ENCODE data around the gene COPB1.

Gene COPB1

DNA sequence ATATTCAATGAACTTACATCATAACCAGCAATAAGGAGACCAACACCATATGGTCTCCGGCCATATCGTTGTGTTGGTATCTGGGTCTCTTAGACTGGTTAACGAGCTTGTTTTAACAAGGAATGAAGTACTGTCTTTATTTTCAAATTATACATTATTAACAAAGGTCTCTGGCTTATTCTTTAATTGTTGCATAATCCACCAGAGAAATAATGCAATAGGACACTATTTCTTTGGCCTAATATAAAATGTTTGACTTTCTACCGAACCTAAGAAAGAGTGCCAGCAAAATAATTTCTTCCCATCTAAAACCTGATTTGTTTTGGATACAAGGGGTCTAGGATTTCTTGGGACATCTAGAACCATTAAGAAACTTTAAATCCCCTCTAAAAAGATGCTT is 14.2 kb upstream of the COPB1 start:
- DNase-seq: no peak

DNA sequence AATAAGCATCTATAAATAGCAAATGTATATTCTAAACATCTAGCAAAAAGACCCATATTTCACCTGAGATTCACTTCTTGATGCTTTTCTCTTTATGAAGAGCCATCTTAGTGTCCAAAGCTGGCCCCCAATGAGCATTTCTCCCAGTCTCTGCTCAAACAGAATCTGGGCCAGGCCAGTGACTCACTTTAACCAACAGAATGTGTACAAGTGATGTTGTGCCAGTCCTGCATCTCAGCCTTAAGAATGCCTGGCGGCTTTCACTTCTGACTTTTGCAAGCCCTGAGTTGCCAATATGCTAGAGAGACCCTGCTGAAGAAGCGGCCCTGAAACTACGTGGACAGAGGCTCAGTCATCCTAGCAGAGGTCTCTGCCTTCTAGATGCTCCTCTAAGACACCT is 6.9 kb upstream of the COPB1 start:
- DNase-seq: no peak

DNA sequence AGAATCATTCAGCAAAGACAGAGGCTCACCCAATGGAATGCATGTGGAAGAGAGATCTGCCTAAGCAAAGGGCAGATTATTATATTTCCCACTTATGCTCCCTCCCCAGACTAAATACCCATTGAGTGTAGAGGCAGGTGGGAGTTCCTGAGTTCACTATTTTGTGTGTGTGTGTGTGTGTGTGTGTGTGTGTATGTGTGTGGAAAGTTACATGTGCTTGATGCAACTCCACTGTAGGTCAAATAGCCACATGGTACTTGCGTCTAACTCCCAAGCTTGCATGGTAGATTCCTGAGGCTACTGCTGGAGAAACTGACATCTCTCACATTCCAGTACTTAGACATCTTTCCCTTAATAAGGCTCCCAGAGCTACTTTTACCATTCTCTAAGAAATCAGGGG is 3.4 kb upstream of the COPB1 start:
- DNase-seq: no peak

DNA sequence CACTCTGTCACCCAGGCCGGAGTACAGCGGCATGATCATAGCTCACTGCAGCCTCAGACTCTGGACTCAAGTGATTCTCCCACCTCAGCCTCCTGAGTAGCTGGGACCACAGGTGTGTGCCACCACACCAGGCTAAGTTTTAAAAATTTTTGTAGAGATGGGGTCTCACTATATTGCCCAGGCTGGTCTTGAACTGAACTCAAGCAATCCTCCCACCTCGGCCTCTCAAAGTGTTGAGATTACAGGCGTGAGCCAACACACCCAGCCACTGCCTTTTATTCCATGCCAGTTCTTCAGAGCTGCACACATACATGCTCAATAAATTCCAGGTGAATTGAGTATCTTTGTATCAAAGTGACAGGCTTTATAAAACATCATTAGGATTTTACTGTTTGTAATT is 2.4 kb upstream of the COPB1 start:
- DNase-seq: no peak

DNA sequence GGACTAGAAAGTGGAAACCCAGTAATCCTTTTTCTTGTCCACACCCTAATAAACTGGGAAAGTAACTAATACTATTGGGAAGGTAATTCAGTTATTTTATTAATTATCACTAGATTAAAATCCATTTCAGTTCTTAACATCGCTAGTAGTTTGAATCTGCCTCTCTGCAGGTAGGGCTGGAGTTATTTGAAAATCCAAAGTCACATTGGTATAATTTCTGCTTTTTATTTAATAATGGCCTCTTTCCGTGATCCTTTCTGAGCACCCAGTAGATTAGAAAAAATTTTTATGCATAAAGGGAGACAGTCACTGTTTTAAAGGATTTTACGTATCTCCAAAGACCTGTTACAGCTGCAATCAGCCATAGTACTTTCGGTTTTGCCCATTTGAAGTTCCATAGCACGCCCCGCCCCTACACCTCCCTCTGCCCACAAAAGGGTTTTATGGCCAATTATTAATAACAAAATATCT is 605 bp upstream of the COPB1 start:
- peak; percentile 38 to 50 for DNase-seq

DNA sequence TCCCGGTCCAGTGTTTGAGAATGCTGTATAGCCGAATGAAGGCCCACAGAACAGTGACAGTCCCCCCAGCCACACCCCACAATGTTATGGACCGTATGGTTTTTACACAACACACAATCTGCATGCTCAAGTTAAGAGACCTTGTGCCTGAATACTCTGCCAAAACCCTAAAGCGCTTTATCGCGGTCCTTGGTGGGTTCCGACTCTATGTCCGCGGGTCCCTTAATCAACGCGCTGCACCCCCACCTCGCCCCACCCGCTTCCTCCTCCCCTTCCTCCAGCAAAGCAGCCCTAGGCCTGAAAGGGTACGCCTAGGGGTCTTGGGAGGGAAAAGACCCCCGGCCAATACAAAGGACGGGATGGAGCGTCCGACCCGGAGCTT is 442 bp downstream of the COPB1 start:
- DNase-seq: peak; percentile 3 to 28

DNA sequence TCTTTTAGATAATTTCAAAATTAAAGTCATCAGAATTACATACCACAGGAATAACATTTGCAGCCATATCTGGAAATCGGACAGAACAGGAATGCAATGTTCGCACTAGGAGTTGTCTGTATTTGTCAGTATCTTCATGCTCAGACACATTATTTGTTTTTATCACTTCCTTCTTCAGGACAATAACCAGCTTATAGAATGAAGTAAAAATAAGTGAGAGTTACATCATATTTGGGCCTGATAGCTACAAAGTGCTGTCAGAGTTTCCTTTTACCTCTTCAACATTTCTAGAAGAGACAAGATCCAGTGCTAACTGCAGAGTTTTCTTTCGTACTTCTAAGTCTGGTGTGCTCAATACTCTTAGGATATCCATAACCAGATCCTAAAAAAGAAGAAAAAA is 18.9 kb downstream of the COPB1 start:
- no peak for DNase-seq

DNA sequence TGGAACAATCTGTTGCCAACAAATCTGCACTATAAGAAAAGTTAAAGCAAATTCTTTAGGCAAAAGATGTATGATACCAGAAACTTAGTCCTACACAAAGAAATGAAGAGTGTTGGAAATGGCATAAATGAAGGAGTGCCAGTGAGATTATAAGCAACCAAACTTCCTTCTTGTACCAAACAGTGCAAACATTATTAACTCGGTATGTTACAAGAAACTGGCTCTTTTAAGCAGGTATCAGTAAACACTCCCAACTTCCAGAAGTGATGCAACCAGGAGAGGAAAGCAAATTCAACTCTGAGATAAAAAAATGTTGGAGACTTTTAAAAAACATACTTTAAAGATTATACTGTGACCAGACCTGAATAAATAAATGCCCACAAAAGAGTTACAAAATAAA is 28.5 kb downstream of the COPB1 start:
- DNase-seq: no peak

DNA sequence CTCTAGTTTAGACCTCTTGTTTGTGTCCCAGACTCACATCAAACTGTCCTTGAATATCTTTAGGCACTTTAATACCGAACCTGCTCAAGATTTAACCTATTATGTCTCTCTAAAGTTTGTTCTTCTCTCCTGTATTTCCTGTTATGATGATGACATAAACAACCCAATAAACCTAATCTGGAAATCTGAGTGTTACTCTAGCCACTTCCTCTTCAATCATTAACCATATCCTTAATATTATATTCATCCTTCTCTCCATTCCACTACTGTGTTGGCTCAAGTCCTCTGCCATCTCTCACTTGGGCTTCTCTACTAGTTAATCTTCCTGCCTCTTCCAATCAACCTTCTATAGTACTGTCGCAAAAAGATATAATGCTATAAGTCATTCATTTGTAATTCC is 36.0 kb downstream of the COPB1 start:
- no peak for DNase-seq

DNA sequence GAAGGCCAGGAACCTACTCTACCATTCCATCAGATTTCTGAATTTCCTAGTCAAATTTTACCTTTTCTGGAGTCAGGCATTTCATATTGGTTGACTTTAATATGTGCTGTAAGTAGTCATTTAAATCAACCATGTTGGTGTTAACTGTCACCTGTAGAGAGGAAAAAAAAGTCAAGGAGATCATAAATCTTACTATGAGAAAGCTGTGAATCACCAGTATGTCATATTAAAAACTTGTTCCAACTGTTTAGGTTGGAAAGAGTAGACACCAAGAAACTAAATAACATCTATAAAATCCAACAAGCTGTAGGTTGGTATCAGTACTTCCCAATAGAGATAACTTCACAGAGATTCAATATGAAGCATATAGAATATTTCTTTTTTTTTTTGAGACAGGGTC is 39.5 kb downstream of the COPB1 start:
- DNase-seq: no peak

DNA sequence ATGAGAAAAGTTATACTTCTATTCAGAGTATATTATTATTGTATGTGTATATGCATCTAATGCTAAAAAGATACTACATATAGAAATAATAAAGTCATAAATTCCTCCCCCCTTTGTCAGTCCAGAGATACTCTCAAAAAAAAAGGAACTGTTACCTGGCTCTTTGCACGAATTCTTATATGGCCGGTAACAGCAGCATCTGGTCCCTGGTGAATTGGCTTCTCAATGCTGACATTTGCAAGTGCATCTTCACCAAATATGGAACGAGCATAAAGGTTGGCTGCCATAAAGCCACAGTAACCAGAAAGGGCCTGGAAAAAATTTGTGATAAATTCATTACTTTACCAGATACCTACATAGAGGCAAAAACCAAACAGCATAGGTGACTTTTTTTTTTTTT is 41.2 kb downstream of the COPB1 start:
- no peak for DNase-seq

DNA sequence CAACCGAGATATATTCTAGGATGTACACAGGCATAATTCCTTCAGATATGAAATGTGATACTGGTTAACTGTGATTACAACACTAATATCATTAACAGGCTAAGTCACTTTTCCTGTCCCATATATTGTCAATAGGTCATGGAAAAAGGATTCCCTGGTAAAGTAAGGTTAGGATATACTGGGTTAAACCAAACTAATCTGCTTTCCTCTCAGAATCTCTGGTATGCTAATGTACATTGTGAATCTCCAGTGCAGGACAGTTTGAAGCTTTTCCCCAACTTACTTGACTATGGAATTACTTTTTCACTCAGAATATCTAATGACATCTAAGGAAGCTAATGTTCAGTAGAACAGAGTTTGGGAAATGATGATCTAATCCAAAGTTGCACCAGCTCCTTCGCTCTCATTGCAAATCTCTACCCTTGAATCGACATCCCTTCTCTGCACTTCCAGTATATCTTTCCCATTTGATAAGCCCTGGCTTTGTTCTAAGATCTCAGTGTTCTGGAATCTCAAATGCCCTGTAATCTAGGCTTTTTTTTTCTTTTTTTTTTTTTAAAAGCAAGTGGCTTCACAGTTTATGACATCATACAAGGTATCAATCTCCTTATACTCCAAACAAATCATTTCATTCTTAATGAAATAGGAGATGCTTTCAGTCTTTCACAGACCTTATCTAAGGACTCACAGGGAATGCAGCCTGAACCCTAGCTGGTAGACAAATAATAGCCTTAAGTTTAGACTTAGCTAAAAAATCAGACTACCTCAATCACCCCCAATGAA is 43.8 kb downstream of the COPB1 start:
- DNase-seq: no peak

DNA sequence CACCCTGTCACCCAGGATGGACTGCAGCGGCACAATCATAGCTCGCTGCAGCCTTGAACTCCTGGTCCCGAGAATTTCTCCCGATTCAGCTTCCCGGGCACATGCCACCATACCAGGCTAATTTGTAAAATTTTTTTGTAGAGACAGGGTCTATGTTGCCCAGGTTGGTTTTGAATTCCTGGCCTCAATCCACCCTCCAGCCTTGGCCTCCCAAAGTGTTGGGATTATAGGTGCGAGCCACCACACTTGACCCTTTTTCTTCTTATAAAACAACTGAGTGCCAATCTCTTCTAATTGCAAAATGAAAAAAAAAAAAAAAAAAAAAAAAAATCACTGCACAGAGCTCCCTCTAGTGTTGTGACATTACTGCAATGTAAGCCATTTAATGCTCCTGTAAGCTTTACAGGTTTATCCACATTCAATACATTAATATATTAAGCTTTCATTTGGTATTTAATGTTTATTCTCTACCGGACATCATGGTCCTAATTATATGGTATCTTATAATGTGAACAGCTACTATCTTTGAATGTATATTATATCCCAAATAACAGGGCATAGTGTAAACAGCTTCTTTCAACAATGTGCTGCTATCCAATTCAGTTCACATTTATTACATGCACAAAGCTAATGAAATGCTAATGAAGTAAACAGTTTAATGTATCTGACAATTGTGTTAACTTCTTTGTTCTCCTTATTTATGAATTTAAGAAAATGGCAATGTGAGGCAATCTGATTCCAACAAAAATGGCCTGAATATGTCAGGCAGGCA is 44.6 kb downstream of the COPB1 start:
- DNase-seq: peak; percentile 3 to 51

DNA sequence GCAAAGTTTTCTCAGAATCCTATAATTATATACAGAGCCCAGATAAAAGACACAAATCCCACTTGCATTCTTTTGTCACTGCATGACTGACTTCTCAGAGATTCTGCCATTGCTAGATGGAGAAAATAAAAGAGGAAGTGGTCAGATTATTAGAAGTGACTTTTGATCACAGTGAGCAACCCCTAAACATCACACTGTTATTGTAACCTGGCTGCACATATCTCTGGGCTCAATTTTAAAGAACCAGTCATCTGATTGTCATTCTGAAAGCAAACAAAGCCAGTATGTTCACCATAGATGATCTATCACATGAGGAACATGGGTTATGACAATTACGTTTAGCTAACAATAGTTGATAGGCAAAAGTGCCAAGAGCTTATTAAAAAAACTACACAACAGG is 47.8 kb downstream of the COPB1 start:
- peak in 1 of 2 donors; percentile 2 for DNase-seq

DNA sequence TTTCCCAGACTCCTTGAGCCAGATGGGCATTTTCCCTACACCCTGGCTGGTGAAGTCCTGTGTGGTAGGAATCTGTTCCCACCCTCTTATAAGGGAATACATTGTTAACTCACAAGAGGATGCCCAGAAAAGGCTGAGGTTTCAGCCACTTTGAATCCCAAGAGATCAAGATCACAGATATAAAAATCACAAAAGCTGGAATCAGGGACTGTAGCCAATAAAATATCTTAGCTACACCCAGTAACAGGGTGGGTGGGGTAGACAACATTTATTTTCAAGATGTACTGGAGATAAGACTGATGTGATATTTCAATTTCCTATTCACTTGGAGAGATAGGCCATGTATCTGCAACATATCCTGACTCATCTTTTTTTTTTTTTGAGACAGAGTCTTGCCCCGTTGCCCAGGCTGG is 50.3 kb downstream of the COPB1 start:
- no peak for DNase-seq

DNA sequence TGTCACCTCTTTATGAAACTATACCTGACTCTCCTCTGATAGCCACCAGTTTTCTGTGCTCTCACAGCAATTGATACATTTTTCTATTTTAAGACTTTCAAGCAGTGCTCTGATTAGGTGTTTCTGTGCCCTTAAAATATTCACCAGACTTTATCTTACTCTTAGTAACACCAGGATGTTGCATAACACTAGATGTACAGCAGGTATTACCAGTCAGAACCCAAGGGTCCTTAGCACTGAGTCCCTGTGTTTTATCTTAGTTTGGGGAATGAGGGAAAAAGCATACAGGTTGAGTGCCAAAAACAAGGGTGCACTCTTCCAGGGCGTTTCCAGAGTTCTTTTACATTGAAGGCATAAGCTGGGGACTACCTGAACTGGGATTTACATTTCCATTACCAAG is 51.4 kb downstream of the COPB1 start:
- no peak for DNase-seq

DNA sequence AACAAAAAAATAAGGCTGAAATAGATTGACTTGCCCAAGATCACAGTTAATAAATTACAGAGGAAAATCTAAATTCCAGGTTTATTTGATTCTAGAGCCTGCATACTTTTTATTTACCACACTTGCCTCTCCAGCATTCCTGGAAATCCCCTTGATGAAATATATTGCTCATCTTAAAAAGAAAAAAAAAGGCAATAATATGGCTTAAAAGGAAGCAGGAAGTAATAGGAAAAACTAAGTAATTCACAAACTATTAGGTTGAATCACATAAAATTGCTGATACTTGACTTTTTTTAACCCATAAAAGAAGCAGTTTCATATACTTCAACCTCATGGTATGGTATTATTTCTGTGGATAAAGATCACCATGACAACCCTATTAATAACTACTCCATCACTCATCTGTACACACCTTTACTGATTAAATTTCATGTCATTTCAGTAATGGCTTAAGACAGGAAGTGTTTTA is 52.9 kb downstream of the COPB1 start:
- DNase-seq: peak; percentile 13 to 37

DNA sequence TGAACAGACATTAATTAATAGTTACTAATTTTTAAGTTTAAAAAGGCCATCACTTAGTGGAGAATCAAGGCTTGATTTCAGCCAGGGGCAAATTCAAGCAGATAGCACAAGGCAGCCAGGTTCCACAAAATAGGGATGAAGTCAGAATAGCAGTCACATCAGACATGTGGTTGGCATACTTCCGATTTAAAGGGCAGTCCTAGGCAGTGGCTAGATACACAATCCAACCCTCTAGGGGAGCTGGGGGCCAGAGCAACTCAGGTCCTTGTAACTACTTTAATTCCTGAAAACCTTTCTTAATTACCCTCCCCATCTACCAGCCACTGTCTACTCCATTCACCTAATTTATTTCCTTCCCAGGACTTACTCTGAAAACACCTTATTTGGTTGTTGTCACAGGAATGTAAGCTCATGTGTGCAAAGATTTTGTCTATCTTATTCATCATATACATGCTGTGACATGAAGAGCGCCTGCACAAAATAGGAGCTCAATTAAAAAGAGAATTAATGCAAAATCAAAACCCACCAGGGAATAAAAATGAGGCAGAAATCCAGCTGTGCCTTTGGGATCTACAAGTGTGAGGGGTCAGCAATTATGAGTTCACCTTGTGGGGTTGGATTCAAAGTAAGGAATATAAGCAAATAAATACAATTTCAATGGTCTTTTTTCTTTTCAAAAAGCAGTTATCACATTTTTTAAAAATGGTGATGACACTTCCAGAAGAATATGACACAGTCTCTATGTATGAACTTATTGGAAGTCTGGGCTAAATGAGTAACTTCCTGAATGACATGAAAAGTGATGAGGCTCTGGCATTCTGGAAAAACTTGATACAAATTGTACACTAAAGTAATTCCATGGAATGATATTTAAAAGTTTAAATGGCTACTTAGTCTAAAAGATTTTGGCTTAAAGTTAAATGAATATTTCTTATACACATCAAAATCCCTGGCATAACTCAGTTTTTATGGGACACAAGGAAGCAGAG is 53.8 kb downstream of the COPB1 start:
- DNase-seq: no peak

DNA sequence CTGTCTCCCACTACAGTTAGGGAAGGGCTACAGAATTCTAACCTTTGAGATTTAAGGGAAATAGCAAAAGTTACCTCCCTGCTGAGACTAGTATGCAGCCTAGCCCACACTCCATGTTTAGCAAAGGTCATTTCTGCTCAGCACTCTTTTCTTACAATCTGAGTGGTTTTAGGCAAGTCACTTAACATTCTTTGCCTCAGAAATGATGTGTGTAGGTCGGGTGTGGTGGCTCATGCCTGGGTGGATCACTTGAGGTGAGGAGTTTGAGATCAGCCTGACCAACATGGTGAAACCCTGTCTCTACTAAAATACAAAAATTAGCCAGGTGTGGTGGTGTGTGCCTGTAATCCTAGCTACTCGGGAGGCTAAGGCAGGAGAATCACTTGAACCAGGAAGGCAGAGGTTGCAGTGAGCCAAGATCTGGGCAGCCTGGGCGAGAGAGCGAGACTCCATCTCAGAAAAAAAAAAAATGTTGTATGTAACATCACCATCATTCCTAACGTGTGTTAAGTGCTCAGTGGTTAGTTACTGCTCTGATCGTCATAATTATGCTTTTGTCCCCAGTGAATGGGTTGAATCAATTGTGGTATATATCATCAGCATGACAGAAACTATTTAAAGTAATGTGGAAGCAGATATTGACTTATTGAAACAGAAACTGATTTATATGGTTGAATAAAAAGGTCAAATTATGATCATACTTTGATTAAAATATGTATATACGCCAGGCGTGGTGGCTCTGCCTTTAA is 55.0 kb downstream of the COPB1 start:
- no peak for DNase-seq

DNA sequence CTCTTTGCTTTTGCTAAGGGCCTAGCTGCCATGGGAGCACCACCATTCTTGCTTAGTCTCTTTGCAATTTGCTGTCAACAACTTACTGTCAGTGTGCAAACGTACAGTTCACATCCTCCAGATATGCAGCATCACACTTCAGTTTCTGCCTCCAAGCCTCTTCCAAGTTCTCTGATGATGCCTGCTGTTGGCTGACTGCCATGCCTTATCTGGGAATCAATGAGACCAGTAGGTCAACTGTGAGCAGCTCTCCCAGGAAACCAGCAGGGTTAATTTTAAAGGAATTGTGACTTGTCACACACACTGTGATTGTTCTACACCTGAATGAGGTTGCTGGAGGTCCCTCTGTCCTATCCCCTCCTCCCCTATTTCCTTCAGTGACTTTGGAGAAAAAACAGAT is 56.0 kb downstream of the COPB1 start:
- DNase-seq: no peak

DNA sequence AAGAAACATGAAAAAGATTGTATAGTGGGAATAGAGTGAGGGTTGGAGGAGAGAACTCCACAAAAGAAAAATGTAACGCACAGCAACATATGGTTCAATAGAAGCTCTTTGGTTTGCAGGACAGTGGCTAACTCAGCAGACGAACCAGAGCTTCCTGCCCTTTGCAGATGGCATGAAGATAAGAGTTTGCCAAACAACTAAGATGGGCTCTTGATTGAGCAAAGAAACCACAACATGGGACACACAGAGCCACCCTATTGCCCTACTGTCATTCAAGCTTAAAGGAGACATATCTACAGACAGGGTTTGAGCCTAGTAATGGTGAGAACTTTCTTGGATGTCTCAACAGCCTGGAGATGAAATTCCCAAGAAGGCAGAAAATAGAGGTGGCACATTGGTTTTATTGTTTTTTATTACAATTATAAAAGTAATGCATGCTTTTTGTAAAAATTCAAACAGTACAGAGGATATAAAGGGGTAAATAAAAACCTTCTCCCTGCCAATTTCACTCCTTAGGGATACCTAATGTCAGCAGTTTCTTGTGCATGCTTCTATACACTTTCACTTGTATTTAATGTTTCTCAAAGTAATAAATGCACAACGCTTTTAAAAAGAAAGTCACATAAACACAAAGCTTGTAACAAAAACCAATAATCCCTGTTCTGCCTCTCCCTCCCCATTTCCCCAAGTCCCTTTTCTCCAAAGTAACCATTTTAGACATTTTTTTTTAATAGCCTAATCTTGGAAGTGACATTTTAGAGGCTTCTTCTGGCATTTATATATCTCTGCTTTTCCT is 63.7 kb downstream of the COPB1 start:
- DNase-seq: no peak

All from inflammatory macrophage treated with lipopolysaccharide for 1 hour (primary cell).